Stimulated activated CD8-positive, alpha-beta memory T cell treated with anti-CD3 and anti-CD28 coated beads, Interleukin-15, amount 100 ng/mL, for 1 hour (primary cell): ENCODE data around the gene IGHMBP2.
"Not testable (repeated sequence)": the region's sequence is repeated elsewhere in the genome, so short reads cannot be mapped to it uniquely, and the experiment has no call there.

Experiments
- DNase-seq: peaks from one replicate; pipeline ENCODE4 v3.0.0-alpha.2; 2020; ENCODE audit warnings: low read depth

Gene IGHMBP2

DNA sequence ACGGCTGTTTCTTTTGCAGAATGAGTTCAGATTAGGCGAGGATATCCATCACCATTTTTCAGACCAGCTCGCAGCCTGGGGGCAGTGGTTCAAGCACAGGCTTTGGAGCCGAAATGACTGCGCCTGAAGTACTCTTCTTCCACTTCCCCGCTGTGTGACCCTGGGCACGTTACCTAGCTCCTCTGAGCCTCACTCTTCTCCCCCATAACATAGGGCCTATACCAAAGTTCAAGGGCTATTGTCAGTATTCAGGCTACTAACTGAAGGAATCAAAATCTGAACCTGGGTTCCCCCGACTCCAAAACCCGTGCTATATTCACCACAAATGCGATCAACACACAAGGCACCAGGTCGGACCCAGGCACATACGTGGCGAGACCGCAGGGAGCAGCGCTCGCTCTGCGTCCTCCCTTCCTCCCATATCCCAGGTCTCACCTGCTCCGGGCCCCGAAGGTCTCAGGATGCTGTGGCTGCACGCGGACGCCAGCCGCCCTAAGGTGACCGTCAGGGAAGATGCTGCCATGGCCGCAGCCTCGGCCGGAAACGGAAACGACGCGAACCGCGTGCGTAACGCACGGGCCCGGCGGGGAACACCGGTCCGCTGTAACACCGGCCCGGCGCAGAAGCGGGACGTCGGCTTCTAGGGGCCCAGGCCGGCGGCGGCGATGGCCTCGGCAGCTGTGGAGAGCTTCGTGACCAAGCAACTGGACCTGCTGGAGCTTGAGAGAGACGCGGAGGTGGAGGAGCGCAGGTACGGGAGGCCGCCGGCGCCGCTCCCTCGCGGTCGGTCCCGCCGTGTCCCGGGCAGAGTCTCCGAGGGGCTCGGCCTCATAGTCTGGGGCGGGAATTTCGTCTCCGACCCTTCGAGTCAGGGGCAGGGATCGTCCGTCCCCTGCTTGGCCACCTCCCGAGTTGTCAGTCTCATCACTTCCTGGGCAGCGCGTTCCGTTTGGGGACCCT is at the start of gene IGHMBP2, which contains the start of gene MRPL21:
Gene IGHMBP2, plus strand, starts transcription at position 604 of the 960 bp plus-strand sequence. Its CDS starts 62 bp downstream, at position 666.
Gene MRPL21, minus strand, starts transcription at position 545 of the 960 bp plus-strand sequence. Its CDS starts 22 bp downstream, at position 523.
- peak; percentile 75 for DNase-seq

DNA sequence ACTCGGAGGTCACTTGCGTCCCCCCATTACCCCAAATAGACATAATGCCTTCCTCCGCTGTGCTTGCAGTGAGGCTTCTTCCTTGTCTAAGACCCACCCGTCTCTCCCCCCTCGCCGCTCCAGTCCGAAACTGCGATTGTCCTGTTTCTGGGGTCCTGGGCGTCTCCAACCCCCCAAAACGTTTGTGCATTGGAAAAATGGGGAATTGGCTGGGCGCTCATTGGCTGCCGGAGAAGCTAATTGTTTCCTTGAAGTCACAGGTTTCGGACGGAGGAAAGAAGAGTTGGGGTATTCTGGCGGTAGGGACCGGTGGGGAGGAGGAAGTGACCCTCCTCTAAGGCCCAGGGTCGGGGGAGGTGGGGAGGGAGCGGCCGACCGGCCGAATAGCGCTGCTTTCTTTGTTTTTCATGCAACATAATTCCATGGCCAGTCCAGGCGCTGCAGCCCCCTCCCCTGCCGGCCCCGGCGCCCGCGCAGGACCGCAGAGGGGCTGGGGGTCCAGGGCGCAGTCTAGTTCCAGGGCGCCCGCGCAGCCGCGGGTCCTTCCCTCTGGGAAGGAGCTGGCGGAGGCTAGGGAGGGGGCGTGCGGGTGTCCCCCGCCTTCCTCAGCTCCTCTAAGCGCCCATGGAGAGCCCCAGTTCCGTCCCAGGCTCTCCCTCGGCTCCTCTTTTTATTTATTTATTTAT is 49.3 kb upstream of the IGHMBP2 start:
- no peak for DNase-seq

DNA sequence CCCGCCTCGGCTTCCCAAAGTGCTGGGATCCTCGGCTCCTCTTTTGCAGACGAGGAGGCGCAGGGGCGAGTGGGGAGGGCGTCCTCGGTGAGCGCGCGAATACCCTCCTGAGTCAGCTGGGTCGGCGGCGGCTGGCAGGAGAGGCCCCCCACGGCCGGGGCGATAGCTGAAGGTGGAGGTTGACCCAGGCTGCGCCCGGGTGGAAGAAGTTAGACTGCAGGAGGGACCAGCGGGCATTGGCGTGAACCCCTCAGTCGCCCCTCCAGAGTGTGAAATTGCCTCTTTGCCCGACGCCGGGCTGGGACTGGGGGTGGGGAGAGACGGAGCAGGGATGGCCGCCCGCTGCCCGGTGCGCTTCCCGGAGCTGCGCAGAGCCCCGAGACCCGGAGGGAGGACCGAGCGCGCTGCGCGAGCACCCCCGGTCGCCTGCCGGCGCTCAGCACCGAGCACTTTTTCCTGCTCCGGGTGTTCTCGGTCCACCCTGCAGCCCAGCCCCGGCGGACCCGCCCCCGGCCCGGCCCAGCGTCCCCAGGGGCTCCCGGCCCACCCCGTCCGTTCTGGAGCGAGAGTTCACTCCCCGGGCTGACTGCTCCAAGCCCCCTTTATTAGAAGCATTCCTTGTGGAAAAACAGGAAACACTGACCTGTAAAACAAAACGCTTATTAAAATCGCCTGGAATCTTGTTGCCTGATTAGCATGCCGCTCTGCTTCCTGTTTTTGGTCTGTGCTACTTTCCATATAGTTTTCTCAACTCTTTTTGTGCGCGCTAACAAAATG is 48.3 kb upstream of the IGHMBP2 start:
- no peak for DNase-seq

DNA sequence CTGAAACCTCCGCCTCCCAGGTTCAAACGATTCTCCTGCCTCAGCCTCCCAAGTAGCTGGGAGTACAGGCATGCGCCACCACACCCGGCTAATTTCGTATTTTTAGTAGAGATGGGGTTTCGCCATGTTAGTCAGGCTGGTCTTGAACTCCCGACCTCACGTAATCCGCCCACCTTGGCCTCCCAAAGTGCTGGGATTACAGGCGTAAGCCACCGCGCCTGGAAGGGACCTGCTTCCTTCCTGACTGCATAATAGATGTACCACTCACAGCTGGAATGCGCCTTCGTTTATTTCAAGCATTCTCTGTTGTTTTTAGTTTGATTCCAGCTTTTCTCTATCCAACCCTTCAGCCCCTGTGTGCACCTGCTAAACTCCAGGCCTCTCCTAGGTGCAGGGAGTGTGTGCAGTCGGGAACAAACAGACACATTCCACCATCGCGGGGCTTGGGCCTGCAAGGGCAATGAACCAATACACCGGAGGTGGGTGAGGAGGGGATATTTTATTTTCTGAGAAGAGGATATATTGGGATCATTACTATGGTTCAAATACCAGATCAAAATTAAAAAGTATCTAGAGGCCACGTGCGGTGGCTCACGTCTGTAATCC is 47.2 kb upstream of the IGHMBP2 start:
- not testable (repeated sequence) for DNase-seq

DNA sequence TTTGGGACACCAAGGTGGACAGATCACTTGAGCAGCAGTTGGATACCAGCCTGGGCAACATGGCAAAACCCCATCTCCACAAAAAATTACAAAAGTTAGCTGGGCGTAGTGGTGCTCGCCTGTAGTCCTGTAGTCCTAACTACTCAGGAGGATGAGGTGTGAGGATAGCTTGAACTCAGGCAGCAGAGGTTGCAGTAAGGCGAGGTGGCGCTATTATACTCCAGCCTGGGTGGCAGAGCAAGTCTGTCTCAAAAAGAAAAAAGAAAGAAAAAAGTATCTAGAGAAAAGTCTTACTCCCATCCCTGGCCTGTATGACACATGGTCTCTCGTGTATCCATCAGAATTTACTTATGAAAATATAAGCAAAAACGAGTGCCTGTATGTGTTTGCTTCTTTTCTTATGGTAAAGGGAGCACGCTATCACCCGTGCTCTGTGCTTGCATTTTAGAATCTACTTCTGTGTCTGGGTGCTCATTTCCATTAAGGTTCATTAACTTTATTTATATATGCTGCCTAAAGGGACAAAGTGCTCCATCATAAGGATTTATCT is 46.6 kb upstream of the IGHMBP2 start:
- DNase-seq, result no peak

DNA sequence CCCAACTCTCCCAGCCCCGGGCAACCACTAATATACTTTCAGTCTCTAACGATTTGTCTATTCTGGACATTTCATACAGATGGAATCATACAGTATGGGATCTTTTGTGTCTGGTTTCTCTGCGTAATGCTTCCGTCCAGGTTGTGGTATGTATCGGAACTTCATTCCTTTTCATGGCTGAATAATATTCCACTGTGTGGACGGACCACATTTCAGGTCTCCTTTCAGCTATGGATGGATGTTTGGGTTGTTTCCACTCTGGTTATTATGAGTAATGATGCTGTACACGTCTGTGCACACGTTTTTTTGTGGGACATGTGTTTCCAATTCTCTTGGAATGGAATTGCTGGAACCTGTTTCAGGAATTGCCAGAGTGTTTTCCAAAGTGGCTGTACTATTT is 44.6 kb upstream of the IGHMBP2 start:
- DNase-seq, result no peak

DNA sequence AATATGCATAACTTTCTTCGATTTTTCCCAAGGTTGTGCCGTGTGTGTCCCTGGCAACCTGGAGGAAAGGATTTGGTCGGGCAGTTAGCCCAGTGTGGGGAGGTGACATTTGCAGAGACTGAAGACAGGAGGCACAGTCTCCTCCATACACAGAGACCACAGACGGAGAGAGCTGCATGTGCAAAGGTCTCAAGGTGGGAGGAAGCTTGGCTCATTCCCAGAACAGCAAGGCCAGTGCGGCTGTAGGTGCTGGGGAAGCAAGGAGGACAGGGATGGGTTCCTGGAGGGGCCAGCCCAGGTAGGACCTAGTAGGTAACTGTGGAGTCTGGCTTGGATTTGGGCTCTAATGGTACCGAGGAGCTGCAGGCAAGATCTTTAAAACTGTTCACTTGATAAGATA is 41.3 kb upstream of the IGHMBP2 start:
- no peak for DNase-seq

DNA sequence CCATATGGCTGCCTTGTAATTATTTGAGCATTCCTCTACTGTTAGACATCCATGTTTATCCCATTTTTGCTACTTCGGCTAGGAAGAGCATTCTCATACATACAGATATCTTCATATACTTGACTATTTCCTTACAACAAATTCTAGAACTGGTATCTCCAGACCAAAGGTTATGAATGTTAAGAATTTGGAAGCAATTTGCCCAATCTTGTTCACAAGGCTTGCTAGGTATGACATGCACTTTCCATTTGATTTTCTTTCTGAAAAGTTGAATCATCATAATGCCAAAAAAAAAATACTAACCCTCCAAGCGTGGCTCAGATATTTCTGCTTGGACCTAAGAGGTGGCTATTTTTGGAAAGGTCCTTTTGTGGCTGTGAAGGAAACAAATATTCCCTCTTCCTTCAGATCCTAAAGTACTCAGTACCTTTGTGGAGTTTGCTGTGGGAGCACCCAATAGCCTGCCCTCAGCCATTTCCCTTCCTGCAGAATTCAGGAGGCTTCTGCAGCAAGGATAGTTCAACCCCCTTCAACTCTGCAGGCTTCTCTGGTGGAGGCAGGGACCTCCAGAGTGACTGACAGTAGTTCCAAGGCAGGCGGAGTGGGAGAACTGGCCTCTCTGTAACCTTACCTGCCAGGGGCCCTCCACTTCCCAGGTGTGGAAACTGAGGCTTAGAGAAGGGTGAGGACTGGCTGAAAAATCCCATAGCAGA is 40.0 kb upstream of the IGHMBP2 start:
- no peak for DNase-seq

DNA sequence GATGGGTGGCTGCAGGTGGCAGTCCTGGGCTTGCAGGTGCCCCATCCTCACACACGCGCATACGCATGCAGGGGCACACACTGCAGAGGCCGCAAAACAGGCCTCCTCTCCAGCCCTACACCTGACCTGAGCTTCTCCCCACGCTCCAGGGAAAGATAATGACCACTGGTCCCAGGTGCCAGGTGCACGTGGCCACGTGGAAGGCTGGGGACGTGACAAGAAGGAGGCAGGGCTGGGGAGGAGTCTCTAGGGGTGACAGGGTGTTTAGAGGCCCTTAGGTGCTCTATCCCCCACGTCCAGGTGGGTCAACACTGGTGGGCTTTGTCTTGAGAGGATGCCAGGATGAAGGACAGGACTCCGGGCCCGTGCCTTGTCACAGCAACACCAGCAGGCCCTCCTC is 38.5 kb upstream of the IGHMBP2 start:
- DNase-seq, result no peak

DNA sequence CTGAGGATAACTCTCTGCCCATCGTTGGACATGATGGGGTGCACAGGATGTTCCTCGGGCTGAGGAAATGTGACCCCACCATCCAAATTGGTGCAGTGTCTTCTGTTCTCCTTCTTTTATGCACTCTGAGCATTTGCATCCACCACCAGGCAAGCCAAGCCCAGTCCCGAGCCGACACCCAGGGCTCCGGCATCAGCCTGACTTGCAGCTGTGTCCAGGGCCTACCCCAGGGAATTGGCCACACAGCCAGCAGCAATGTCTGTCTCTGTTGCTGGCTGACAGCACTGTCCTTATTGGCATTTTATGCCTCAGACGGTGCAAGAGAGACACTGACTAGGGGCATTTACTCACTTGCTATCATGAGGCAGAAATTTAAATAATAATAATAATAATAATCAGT is 36.6 kb upstream of the IGHMBP2 start:
- no peak for DNase-seq

DNA sequence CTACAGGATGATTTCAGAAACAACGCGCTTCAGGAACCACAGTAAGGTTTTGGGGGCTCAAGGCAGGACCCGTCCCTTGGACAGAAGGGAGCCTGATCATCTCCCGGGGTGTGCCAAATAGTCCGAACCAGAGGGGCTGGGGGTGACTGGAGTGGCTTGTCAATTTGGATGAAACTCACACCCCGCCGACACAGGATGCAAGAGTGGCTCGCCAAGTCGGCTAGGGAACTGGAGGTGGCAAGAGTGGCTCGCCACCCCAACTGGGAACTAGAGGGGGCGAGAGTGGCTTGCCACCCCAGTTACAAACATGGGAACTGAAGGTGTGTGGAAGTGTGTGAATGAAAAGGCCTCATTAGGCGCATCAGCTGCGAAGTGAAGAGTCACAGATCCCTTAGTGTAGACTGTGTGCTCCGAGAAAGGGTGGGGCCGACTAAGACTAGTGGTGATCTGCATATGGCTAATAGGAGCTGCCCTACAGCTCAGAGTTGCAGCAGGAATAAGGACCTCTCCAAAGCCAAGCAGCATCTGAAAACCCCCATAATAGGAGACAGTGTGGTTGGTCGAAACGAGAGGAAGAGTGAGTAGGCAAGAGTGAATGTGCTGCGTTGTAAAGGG is 35.4 kb upstream of the IGHMBP2 start:
- DNase-seq, result no peak

DNA sequence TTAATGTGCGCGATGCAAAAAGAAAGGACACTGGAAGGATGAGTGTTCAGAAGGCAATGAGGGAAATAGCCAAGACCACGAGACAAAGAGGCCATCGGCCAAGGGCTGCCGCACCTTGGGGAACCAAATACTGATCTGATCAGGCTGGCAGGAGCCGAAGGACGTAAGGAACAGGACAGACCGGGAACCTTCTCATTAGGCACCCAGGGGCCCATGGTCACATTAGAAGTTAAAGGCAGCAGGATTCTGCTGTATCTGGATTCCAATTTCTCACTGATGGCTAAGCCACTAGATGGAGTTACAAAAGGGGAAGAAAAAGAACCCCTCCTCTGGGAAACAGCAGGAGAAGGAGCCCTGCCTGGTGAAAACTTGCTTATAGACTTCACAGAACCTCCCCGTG is 33.2 kb upstream of the IGHMBP2 start:
- no peak for DNase-seq

DNA sequence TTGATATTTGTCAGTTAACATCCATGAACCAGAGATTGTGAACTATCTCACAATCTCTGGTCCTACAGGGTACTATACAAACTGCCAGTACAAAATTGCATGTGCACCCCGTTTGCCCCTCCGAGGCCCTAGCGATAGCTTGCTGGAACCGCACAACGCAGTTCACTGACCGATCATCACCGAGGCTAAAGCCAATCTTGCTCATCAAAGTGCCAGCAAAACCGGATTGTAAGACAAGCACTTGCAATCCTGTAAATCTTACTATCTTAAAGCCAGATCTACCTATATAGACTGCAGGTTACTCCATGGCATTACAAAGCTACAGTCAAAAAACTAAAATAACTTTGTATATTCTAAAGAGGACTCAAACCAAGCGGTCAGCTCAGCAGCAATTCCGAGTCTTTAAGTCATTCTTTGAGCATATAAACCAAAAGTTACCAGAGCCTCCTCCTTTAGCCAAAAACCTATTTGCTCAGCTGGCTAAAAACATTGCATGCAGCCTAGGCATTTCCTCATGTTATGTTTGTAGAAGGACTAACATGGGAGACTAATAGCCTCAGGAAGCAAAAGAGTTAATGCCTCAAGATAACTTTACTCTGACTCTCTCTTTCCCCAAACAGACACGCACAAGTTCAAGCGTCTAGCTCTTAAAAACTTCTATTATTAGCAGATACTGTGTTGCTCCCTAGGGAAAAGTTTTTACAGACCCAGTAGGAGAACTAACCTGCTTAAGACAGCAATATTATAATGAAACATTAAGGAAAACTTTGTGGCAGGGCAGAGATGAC is 31.3 kb upstream of the IGHMBP2 start:
- no peak for DNase-seq

DNA sequence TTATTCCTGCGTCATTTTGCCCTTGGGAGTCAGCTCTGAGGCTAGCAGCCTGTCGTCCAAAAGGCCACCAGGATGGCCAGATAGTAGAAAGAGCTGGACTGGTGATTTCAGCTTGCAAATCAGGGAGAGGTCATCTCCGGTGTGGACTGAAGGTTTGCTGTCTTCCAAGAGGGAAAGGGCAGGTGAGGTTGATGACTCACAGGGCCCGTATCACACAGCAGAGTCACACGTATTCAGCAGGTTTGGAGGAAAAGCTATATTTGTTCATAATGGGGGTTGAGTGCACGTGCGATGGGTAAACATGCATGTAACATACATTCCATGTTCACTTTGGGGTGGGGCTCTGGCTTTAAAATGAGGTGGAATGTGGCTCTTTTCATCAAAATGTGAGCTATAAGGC is 25.7 kb upstream of the IGHMBP2 start:
- no peak for DNase-seq

DNA sequence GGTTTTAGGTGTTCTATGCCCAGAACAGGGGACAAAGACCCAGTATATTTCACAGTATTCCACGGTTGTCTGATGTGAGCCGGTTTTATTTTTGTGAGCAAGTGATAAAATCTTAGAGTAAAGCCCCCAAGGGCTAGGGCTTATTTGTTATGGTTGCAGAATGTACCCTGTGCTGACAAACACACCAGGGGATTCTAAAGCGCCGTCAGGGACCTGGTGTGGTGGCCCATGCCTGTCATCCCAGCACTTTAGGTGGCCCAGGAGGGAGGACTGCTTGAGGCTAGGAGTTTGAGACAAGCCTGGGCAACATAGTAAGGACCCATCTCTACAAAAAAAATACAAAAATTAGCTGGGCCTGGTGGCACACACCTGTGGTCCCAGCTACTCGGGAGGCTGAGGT is 22.8 kb upstream of the IGHMBP2 start:
- no peak for DNase-seq

DNA sequence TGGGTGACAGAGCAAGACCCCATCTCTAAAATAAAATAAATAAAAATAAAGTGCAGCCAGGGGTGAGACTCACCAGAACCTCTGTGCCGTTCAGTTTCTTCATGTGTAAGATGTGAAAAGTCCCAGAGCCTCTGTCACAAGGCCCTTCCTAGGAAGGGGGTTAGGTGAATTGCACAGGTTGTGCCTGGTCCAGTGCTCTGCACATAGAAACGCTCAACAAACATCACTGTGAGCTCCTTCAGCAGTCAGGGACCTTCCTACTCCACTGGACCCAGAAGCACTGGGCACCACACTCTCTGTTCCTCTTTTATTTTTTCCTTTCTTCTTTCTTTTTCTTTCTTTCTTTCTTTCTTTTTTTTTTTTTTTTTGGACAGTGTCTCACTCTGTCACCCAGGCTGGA is 22.4 kb upstream of the IGHMBP2 start:
- no peak for DNase-seq

DNA sequence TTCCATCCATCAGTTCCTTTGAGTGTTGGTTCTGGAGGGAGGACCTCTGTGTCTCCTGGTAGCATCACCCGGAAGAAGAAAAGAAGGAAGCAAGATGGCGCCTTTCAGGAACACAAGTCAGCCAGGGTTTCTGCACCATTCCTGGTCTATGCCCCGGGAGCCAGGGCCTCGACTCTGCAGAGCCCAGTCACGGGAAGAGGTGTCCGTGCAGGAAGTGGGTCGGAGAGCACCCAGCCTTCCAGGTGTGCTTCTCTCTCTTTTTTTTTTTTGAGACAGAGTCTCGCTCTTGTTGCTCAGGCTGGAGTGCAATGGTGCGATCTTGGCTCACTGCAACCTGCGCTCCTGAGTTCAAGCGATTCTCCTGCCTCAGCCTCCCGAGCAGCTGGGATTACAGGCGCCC is 21.3 kb upstream of the IGHMBP2 start:
- no peak for DNase-seq

DNA sequence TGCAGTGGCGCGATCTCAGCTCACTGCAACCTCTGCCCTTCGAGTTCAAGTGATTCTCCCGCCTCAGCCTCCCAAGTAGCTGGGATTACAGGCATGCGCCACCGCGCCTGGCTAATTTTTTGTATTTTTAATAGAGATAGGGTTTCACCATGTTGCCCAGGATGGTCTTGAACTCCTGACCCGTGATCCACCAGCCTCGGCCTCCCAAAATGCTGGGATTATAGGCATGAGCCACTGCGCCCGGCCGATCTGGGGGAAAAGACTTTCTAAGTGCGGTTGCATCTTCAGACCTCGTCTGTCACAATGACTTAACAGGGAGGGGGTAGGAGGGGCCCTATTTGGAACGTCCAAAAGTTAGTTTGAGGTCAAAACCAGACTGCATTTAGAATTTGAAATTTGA is 18.9 kb upstream of the IGHMBP2 start:
- not testable (repeated sequence) for DNase-seq

DNA sequence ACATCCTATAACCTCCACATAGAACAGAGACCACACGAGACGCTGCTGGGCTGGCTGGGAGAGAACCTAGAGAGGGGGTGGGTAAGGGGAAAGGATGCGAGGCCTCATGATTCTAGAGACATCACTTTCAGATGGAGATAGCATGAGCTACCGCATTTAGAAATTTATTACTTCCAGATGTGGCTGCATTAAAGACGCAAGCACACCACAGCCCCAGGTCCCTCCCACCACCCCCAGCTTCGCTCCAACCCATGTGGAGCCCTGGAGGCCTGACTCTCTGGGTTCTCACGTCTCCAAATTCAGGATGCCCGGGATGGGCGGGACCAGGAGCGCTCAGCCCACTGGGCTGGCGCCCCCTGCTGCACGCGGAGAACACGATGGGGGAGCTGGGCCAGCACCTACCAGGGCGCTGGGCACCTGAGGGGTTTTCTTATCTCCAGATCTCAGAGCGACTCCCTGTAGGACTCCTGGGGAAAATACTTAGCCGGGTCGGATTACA is 13.7 kb upstream of the IGHMBP2 start:
- DNase-seq, result no peak
